Measurements from ENCODE around the gene SKAP2. TPM values are rescaled to one million over a fixed set of nuclear protein-coding genes. Genes with fewer than 3 reads are reported as not detected.
A peak's percentile ranks its signal among the peaks of the same experiment; 100 is the strongest.

SKAP2 gene
- total and polyA plus RNA-seq, 12 donors = 7.3 to 123 (median 50.1) TPM

DNA sequence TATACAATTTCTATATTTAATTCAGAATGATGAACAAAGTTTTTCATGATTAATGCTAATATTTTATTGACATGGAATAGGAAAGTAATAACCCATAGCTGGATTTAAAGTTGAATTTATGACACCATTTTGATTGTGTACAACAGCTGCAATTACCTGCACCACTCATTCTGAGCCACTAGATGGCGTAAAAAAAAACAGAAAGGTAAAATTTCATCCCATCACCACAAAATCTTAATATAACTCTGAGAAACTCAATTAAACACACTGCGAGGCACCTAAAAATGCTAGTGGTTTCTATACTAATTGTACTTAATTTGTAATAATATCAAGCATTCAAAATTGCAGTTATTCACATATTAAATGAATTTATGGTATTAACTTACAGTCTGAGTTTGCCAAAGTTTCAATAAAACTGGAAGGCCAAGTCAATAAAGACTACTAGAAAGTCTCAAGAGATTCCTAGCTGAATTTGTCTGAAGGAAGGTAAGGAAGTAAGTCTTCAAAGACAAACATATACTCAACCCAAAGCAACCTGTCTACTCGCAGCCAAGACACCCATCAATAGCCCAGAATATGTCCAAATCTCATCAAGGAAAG lies 182.5 kb downstream of the SKAP2 start:
- peak in 1 of 7 donors; percentile 22 for DNase-seq
- H3K9me3 ChIP-seq (replicated peaks in 1 of 3) = no peaks in the 10 kb centered on the region
- no peaks in the 10 kb centered on the region for H3K36me3 ChIP-seq (replicated peaks in 1 of 2)
- H3K4me1 ChIP-seq (replicated peaks in 1 of 2) = peaks cover 3 to 9% of the 10 kb centered on the region in 2 donors
- intact Hi-C loops (cut with DNase I) = no loop called here
- no peak for TF ChIP-seq POLR2A (IDR thresholded peaks at IDR 0.05)
- TF ChIP-seq, protein P1, sequence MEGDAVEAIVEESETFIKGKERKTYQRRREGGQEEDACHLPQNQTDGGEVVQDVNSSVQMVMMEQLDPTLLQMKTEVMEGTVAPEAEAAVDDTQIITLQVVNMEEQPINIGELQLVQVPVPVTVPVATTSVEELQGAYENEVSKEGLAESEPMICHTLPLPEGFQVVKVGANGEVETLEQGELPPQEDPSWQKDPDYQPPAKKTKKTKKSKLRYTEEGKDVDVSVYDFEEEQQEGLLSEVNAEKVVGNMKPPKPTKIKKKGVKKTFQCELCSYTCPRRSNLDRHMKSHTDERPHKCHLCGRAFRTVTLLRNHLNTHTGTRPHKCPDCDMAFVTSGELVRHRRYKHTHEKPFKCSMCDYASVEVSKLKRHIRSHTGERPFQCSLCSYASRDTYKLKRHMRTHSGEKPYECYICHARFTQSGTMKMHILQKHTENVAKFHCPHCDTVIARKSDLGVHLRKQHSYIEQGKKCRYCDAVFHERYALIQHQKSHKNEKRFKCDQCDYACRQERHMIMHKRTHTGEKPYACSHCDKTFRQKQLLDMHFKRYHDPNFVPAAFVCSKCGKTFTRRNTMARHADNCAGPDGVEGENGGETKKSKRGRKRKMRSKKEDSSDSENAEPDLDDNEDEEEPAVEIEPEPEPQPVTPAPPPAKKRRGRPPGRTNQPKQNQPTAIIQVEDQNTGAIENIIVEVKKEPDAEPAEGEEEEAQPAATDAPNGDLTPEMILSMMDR (IDR thresholded peaks at IDR 0.05) = peak; percentile 36 to 85 (median 56)
- H3K27ac ChIP-seq = no peak overlapping the region
- H3K4me3 ChIP-seq = no peak overlapping the region
- 41 to 53% (median 51%) methylated on average over 3 of the region's 3 CpGs for WGBS, 4 donors
- no peaks in the 10 kb centered on the region for H3K27me3 ChIP-seq

DNA sequence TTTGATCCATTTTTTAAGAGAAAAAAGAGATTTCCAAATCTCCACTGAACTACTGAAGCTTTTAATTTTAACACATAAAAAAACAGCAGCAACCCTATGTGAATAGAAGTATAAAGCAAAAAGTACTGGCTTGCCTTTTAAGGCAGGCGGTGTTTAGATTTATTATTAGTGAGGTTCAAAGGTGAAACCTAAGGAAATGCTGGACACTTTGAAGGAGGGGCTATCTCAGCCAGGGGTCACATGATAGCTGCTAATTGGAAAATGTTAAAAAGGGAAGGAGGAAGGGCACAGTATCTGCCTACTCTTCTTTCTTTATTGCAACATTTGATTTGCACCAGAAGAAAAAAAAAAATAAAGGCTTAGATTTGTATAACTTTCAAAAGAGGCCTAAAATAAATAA lies 183.8 kb downstream of the SKAP2 start:
- Histone ChIP-seq H3K4me1 (replicated peaks in 1 of 2) (no peaks in the 10 kb centered on the region), H3K27me3 (no peaks in the 10 kb centered on the region), H3K27ac (no peak overlapping the region), H3K9me3 (replicated peaks in 1 of 3) (no peaks in the 10 kb centered on the region), H3K4me3 (no peak overlapping the region), H3K36me3 (replicated peaks in 1 of 2) (no peaks in the 10 kb centered on the region)
- 88 to 96% (median 94%) methylated on average over 1 of the region's 1 CpG for WGBS, 4 donors
- intact Hi-C loops (cut with DNase I) = no loop called here
- DNase-seq = no peak
- TF ChIP-seq POLR2A (IDR thresholded peaks at IDR 0.05) = no peak
- TF ChIP-seq, protein P1 (IDR thresholded peaks at IDR 0.05) = no peak

DNA sequence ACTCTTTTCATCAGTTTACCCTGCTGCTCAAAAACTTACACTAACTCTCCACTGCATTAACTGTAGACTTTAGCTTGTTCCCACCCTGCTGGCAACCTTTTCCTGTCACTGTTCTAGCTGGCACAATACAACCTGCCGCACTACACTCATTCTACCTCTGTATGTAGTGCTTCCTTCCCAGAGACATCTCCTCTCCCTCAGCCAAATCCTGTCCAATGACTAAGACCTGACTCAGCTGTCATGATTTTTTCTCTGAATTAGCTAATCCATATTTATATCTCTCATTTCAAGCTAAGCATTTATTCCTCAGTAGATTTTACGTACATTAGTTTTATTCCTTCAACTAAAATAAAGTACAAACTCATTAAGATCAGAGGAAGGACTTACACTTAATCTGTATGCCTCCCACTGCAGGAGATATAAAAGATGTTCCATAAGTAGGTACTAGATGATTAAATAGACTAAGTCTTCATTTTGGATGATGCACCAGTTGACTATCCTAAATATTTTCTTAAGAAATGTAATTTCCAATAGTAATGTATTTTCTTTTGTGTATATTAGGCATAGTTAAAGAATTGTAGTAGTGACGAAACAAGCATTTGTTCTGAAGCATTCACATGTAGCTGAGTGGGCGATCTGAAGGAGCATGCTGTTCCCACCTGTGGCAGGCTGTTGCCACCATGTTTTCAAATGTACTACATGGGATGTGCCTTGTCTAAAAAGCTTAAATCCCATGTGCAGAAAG lies 189.1 kb downstream of the SKAP2 start:
- intact Hi-C loops (cut with DNase I) = no loop called here
- no peak overlapping the region for H3K27ac ChIP-seq
- H3K9me3 ChIP-seq (replicated peaks in 1 of 3) = no peaks in the 10 kb centered on the region
- H3K36me3 ChIP-seq (replicated peaks in 1 of 2) = no peaks in the 10 kb centered on the region
- H3K27me3 ChIP-seq = no peaks in the 10 kb centered on the region
- no peaks in the 10 kb centered on the region for H3K4me1 ChIP-seq (replicated peaks in 1 of 2)
- TF ChIP-seq, protein P1 (IDR thresholded peaks at IDR 0.05) = no peak
- TF ChIP-seq POLR2A (IDR thresholded peaks at IDR 0.05) = no peak
- WGBS, 4 donors = 88 to 93% (median 89%) methylated on average over 4 of the region's 4 CpGs
- H3K4me3 ChIP-seq = no peak overlapping the region
- peak in 1 of 7 donors; percentile 13 for DNase-seq

DNA sequence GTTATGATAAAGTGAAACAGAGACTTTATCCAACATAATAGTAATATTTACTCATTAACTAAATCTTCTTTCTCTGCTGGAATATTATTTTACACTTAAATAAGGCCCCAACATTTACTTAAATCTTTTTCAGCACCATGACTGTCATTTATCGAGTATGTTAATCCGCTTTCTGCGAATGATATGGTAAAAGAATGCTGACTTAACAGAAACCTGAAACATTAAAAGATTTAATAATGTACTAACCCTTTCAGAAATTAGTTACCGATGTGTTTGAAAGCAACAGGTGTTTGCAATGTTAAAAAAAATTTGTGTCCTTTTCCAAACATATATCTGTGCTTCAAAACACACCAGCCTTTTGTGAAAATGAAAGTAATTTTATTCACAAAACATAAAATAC lies 190.5 kb downstream of the SKAP2 start:
- Histone ChIP-seq H3K36me3 (replicated peaks in 1 of 2) (no peaks in the 10 kb centered on the region), H3K9me3 (replicated peaks in 1 of 3) (no peaks in the 10 kb centered on the region), H3K4me3 (no peak overlapping the region), H3K4me1 (replicated peaks in 1 of 2) (no peaks in the 10 kb centered on the region), H3K27ac (no peak overlapping the region), H3K27me3 (no peaks in the 10 kb centered on the region)
- intact Hi-C loops (cut with DNase I) = no loop called here
- WGBS, 4 donors = 87 to 92% (median 89%) methylated on average over 4 of the region's 4 CpGs
- no peak for TF ChIP-seq POLR2A (IDR thresholded peaks at IDR 0.05)
- TF ChIP-seq, protein P1 (IDR thresholded peaks at IDR 0.05) = no peak
- no peak for DNase-seq

All from adrenal gland (tissue), 12 donors.